ENCODE results near the gene TRAF1.
A peak's percentile ranks its signal among the peaks of the same experiment; 100 is the strongest.

Gene TRAF1

GRCh38 chr9:120882935-120883607 lies 43.5 kb downstream of the TRAF1 start:
- TF ChIP-seq, protein P1, sequence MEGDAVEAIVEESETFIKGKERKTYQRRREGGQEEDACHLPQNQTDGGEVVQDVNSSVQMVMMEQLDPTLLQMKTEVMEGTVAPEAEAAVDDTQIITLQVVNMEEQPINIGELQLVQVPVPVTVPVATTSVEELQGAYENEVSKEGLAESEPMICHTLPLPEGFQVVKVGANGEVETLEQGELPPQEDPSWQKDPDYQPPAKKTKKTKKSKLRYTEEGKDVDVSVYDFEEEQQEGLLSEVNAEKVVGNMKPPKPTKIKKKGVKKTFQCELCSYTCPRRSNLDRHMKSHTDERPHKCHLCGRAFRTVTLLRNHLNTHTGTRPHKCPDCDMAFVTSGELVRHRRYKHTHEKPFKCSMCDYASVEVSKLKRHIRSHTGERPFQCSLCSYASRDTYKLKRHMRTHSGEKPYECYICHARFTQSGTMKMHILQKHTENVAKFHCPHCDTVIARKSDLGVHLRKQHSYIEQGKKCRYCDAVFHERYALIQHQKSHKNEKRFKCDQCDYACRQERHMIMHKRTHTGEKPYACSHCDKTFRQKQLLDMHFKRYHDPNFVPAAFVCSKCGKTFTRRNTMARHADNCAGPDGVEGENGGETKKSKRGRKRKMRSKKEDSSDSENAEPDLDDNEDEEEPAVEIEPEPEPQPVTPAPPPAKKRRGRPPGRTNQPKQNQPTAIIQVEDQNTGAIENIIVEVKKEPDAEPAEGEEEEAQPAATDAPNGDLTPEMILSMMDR (IDR thresholded peaks at IDR 0.05; ENCODE audit: low read depth, low read length) = no peak
- no peak overlapping the region for H3K4me3 ChIP-seq (ENCODE audit: low read depth, low read length)

- H3K4me3 ChIP-seq (ENCODE audit: low read depth, low read length) = no peak overlapping the region
- TF ChIP-seq, protein P1 (IDR thresholded peaks at IDR 0.05; ENCODE audit: low read depth, low read length) = no peak
Measured at GRCh38 chr9:120879446-120879845, 47.1 kb downstream of the TRAF1 start.

- H3K4me3 ChIP-seq (ENCODE audit: low read depth, low read length) = no peak overlapping the region; the same call in 1 of the 2 replicates
- TF ChIP-seq, protein P1 (IDR thresholded peaks at IDR 0.05; ENCODE audit: low read depth, low read length) = no peak
Measured at GRCh38 chr9:120878188-120879130, 48.1 kb downstream of the TRAF1 start.

DNA sequence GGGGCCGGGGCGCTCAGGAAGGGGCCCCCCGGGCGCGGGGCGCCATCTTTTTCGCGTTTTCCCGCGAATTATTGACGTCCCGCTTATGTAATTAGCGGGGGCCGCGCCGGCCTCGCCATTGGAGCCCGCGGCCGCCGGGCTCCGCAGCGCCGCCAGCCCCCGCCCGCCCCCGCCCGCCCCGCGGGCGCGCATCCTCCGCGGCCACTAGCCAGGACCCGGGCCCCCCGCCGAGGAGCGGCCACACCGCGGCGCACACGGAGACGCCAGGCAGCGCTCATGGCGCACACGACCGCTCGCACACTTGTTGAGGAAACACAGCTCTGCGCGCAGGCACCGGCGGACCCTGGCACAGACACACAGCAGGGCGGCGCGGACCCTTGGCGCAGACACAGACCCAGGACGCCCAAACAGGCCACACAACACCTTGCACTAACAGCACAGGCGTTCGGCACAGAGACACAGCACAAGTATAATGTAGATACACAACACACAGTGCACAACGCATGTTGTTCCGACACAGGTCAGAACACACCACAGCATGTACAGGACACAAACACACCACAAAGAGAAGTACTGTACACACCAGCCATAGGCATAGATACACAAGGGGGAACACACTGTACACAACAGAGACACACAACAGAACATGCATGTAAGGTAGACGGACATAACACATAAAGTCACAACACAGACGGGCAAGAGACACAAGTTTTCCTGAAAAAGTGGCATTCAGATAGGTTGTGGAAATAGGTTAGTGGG lies 49.1 kb downstream of the TRAF1 start:
- TF ChIP-seq, protein P1 (IDR thresholded peaks at IDR 0.05; ENCODE audit: low read depth, low read length) = no peak
- peak overlapping the region; percentile 65 for H3K4me3 ChIP-seq (ENCODE audit: low read depth, low read length)

- TF ChIP-seq, protein P1 (IDR thresholded peaks at IDR 0.05; ENCODE audit: low read depth, low read length) = no peak
- H3K4me3 ChIP-seq (ENCODE audit: low read depth, low read length) = peak within 1 kb of the TSS; percentile 65
Measured at GRCh38 chr9:120876842-120877240, 49.8 kb downstream of the TRAF1 start, which contains the start of gene PHF19. Gene PHF19 (minus strand): TSS chr9:120877188. CDS start chr9:120874741, 2,447 bp downstream.

- TF ChIP-seq, protein P1 (IDR thresholded peaks at IDR 0.05; ENCODE audit: low read depth, low read length) = no peak
Measured at GRCh38 chr9:120875954-120876841, 50.4 kb downstream of the TRAF1 start.

More at GRCh38 chr9:120875954-120876841, 50.4 kb downstream of the TRAF1 start:
- H3K4me3 ChIP-seq (ENCODE audit: low read depth, low read length) = peak overlapping the region; percentile 65

Measured in WI38 (cell line).